ENCODE results near the gene ZFP69B.

DNA sequence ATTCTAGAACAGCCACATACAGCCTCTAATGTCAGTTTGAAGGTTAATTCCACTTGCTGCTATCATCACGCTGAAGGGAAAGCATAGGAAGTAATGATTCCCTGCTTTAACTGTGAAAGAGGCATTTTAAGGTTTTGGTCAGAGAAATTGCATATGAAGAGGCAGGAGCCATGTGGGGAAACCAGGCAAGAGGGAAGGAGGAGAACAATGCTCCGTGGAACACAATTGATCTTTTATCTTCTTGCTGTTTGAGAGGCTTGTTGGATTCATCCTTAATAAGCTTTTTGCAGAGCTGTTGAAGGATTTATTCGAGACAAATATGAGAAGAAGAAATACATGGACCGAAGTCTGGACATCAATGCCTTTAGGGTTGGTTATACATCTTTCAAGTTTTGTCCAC lies 40.8 kb upstream of the ZFP69B start:
- TF ChIP-seq EZH2phosphoT487 (IDR thresholded peaks at IDR 0.05; ENCODE audit: insufficient read depth, low read depth) (no peak), EZH2 (IDR thresholded peaks at IDR 0.05; ENCODE audit: insufficient read depth, poor library complexity, severe bottlenecking) (no peak)

All from GM23248 (cell line).